GM12872 (cell line): ENCODE data around the gene MYL4.

ENCODE experiments used
- CTCF ChIP-seq: IDR thresholded peaks from 3 replicates; pipeline ENCODE4 v1.5.1; 2011; ENCODE audit warnings: low read depth, mild to moderate bottlenecking, low read length, moderate library complexity; ENCODE audit not compliant: insufficient read depth

Gene MYL4

GRCh38 chr17:47201166-47201565 lies 8.0 kb upstream of the MYL4 start:
- TF ChIP-seq CTCF, result no peak

GRCh38 chr17:47203984-47204721 lies 5.0 kb upstream of the MYL4 start:
- no peak for TF ChIP-seq CTCF

- TF ChIP-seq CTCF, result no peak
Observed at GRCh38 chr17:47204722-47205418, 4.3 kb upstream of the MYL4 start.

- no peak for TF ChIP-seq CTCF
Observed at GRCh38 chr17:47205419-47205963, 3.7 kb upstream of the MYL4 start.

DNA sequence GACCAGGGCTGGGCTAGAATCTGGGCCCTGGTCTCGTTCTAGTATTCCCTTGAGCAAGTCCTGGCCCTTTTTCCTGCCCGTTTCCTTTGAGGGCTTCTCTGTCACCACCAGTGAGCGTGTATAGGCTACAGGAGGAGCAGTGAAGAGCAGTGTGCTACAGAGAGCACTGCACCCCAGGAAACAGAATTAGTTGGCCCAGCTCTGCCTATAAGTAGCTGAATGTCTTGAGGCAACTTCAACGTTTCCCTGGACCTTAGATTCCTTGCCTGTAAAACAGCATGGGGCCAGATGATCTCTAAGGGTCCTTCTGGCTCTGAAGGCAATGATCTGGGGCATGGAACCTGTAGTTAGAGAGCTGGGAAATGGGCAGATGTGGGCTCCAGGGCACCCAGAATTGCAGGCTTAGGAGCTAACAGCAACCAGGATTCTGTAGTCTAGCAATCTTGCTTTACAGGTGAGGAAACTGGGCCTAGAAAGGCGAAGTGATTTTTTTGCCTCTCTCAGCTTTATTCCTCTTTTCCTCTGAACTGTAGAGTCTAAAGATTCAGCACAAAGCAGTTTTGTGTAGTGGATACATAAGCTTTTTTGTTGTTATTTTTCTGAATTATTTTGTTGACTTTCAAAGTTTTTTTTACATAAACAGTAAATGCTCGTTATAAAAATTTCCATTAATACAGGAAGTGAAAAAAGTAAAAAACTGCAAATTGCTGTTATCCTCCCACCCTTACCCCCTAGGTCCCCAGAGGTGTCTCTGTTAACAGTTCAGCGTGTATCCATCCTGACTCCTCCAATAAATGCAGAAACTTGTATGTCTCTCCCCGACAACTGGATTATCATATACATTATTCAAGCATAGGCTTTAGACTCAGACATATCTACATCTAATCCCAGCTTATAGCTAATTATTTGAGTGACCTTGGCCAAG lies 1.7 kb upstream of the MYL4 start:
- TF ChIP-seq CTCF, result no peak

GRCh38 chr17:47209499-47209898 lies 351 bp downstream of the MYL4 start:
- TF ChIP-seq CTCF, result no peak

DNA sequence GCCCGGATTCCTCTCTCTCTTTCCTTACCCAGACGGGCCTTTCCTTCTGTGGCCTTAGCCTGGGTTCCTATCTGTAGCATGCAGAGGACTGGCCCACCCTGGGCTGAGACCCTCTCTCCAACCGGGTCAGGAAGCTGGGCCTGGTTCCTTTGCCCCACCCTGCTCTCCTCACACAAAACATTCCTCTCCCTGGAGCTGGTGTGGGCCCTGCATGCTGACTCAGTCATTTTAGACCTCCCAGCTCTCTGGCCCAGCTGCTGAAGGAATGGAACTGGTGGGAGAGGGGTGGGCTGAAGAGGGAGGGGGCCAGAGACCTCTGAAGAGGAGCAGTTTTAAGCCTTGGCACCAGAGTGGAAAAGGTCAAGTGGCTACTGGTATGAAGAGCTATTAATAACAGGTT lies 957 bp downstream of the MYL4 start:
- TF ChIP-seq CTCF, result no peak
